ENCODE measurements around the gene BCL2L15. TPM values are rescaled to one million over a fixed set of nuclear protein-coding genes. Genes with fewer than 3 reads are reported as not detected.

BCL2L15 gene
- total RNA-seq, 2 donors from 2014 or later = 0.14 to 1.7 TPM

DNA sequence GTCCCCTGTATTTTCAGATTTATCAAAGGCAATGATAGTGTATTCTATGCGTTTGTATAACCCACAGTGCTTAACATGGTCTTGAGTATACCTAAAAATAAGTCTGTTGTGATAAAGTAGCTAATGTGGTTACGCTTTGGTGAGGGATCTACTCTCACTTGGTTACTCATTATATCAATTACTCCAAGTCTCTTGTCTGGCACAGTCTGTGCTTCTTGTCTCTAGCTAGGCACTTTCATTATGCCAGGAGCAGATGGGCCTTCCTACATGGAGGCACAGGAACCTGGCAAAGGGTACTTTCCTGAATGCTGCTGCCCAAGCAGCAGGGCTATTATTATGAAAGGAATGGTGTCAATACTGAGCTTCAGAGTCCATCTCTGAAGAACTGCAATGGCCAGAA lies 11.7 kb downstream of the BCL2L15 start:
- Histone ChIP-seq H3K4me1 (ENCODE audit: control insufficient read depth in 1 of 2, low read depth in 2 of 2) (peaks cover 0 to 14% of the 10 kb centered on the region in 2 donors), H3K27ac (no peak overlapping the region), H3K27me3 (replicated peaks; ENCODE audit: insufficient read depth) (no peaks in the 10 kb centered on the region), H3K9me3 (no peaks in the 10 kb centered on the region), H3K36me3 (no peaks in the 10 kb centered on the region), H3K4me3 (no peak overlapping the region)
- DNase-seq (ENCODE audit: low spot score) (no peak), ATAC-seq (ENCODE audit: insufficient number of reproducible peaks, low FRiP score, low read depth) (no peak)
- TF ChIP-seq, protein P1, sequence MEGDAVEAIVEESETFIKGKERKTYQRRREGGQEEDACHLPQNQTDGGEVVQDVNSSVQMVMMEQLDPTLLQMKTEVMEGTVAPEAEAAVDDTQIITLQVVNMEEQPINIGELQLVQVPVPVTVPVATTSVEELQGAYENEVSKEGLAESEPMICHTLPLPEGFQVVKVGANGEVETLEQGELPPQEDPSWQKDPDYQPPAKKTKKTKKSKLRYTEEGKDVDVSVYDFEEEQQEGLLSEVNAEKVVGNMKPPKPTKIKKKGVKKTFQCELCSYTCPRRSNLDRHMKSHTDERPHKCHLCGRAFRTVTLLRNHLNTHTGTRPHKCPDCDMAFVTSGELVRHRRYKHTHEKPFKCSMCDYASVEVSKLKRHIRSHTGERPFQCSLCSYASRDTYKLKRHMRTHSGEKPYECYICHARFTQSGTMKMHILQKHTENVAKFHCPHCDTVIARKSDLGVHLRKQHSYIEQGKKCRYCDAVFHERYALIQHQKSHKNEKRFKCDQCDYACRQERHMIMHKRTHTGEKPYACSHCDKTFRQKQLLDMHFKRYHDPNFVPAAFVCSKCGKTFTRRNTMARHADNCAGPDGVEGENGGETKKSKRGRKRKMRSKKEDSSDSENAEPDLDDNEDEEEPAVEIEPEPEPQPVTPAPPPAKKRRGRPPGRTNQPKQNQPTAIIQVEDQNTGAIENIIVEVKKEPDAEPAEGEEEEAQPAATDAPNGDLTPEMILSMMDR (IDR thresholded peaks at IDR 0.05) = no peak

DNA sequence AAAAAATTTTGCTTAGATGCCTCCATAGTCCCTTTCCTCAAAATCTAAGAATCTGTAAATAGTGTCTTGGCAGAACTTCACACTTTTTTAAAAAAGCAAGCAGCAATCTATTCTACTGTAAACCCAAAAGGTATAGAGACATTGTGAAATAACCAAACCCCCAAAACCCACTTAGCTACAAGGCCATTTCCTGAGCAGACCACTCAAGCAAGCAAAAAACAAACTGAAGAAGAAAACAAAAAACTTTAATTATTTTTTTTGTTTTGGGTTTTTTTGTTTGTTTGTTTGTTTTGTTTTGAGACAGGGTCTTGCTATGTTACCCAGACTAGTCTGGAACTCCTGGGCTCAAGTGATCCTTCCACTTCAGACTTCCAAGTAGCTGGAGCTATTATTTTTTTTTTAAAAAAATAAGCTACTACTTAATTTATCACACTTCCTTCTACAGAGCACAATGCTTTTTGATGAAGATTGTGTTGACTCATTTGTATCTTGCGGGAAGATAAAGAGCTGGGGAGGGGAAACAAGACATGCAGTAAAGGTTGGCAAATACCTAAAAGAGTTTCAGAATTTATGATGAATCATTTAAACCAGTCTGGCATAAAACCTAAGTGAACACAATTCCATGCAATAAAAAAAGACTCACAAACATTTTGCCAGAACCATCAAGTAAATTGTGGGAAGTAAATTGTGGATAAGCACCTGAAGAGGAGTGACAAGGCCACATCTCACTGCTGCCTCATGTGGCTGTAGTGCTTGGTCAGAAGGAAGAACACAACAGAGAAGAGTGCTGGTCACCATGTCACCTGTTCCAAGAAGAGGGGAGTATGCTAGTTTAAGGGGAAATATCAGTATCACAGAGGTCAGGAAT lies 13.1 kb downstream of the BCL2L15 start:
- Histone ChIP-seq H3K9me3 (no peaks in the 10 kb centered on the region), H3K27me3 (replicated peaks; ENCODE audit: insufficient read depth) (no peaks in the 10 kb centered on the region), H3K27ac (no peak overlapping the region), H3K4me3 (no peak overlapping the region), H3K36me3 (no peaks in the 10 kb centered on the region), H3K4me1 (ENCODE audit: control insufficient read depth in 1 of 2, low read depth in 2 of 2) (peaks cover 0 to 14% of the 10 kb centered on the region in 2 donors)
- DNase-seq (ENCODE audit: low spot score) (no peak), ATAC-seq (ENCODE audit: insufficient number of reproducible peaks, low FRiP score, low read depth) (no peak)
- TF ChIP-seq, protein P1 (IDR thresholded peaks at IDR 0.05) = no peak

DNA sequence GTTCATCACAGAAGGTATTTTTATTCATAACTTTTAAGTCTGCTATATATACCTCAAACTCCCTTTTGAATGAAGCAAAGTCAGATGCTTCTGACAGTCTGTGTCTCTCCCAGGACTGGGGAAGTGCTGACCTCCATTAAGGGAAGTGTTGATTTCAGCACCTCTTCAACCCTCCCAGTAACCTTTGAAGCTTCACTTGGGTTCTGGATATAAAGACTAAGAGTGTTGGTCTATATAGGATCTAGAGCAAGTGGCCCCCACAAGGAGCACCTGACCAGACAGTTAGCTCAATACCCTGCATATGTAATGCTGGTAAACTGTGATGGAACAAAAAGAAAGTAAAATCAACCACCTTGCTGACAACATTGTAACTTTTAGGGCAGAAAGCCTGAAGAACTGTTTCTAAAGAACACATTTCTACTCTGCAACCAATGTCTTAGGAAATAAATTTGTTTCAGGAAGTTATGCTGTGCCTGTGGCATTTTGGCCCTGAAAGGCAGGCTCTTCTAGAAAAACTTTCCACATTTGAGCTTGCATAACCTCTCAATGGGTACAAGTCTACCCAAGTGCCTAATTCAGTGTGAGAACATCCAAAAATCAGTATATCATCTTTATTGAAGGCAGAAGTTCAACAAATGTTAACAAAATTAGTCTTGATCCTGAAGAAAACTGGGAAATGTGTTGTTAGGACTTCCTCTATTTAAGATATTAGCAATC lies 15.0 kb downstream of the BCL2L15 start:
- TF ChIP-seq, protein P1 (IDR thresholded peaks at IDR 0.05) = no peak

DNA sequence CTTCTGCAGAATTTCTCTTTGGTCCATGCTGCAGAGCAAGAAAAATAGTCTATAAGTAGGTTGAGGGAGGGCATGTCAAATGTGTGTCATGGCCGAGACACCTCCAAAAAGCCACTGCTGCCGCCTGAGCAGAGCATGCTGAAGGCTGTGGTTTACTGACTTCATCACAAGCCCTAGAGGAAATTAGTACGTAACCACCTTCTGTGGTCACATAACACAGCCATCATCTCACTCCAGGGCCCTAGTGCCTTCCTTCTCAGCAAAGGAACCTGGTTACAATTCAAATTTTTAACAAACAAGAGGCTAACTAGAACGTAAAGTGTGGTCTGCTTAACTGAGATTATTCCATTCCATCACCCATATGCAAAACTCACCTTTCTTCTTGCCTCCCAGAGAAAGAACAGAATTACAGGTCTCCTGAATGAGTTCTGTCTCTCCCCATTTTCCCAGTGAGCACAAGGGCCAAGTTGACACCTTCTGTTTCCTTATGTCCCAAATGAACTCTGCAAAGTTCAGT lies 15.7 kb downstream of the BCL2L15 start, which contains the start of gene PTPN22:
TSS of gene PTPN22 (minus strand) at position 116 of the 517 bp plus-strand sequence.
- Histone ChIP-seq H3K36me3 (no peaks in the 10 kb centered on the region), H3K4me3 (peak within 1 kb of the TSS; percentile 56), H3K27ac (peak within 1 kb of the TSS in 1 of 2 donors; percentile 35), H3K4me1 (ENCODE audit: control insufficient read depth in 1 of 2, low read depth in 2 of 2) (peaks cover 0 to 14% of the 10 kb centered on the region in 2 donors), H3K27me3 (replicated peaks; ENCODE audit: insufficient read depth) (no peaks in the 10 kb centered on the region), H3K9me3 (no peaks in the 10 kb centered on the region)
- DNase-seq (ENCODE audit: low spot score) (no peak), ATAC-seq (ENCODE audit: insufficient number of reproducible peaks, low FRiP score, low read depth) (no peak)
- TF ChIP-seq, protein P1 (IDR thresholded peaks at IDR 0.05) = no peak

More for the DNA sequence above, 15.0 kb downstream of the BCL2L15 start:
- H3K27ac ChIP-seq = peak overlapping the region in 1 of 2 donors; percentile 35
- H3K4me1 ChIP-seq (ENCODE audit: control insufficient read depth in 1 of 2, low read depth in 2 of 2) = peaks cover 0 to 14% of the 10 kb centered on the region in 2 donors
- no peak overlapping the region for H3K4me3 ChIP-seq
- H3K36me3 ChIP-seq = no peaks in the 10 kb centered on the region
- ATAC-seq (ENCODE audit: insufficient number of reproducible peaks, low FRiP score, low read depth) = no peak
- H3K9me3 ChIP-seq = no peaks in the 10 kb centered on the region
- no peak for DNase-seq (ENCODE audit: low spot score)
- H3K27me3 ChIP-seq (replicated peaks; ENCODE audit: insufficient read depth) = no peaks in the 10 kb centered on the region

DNA sequence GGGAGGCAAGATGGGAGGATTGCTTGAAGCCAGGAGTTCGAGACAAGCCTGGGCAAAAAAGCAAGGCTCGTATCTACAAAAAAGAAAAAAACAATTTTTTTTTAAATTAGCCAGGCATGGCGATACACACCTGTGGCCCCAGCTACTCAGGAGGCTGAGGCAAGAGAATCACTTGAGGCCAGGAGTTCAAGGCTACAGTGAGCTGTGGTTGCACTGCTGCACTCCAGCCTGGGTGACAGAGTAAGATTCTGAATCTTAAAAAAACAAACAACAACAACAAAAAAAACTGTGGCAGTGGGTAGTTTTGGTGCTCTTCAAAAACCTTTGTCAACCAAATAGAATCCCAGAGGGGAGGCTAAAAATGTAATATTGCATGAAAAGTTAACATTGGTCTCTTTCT lies 16.6 kb downstream of the BCL2L15 start:
- DNase-seq (ENCODE audit: low spot score) (no peak), ATAC-seq (ENCODE audit: insufficient number of reproducible peaks, low FRiP score, low read depth) (no peak)
- Histone ChIP-seq H3K27ac (no peak overlapping the region), H3K4me1 (ENCODE audit: control insufficient read depth in 1 of 2, low read depth in 2 of 2) (peaks cover 0 to 14% of the 10 kb centered on the region in 2 donors), H3K36me3 (no peaks in the 10 kb centered on the region), H3K27me3 (replicated peaks; ENCODE audit: insufficient read depth) (no peaks in the 10 kb centered on the region), H3K9me3 (no peaks in the 10 kb centered on the region), H3K4me3 (peak overlapping the region; percentile 56)
- TF ChIP-seq, protein P1 (IDR thresholded peaks at IDR 0.05) = no peak
